ENCODE data around the gene KCNG1.

The KCNG1 gene

GRCh38 chr20:51010932-51011331 is 12.0 kb downstream of the KCNG1 start:
- POLR2A ChIA-PET: no interaction called here
- H3K27ac ChIP-seq (ENCODE audit: extremely low read depth, low read depth, low read length): no peak overlapping the region
- CTCF ChIA-PET: interaction anchor here (0.7 kb wide), 1 partner anchor 23 kb away, joined by 3 read pairs; no protein-coding TSS in a partner anchor

GRCh38 chr20:51010043-51010365 is 12.9 kb downstream of the KCNG1 start:
- no peaks in the 10 kb centered on the region for H3K4me1 ChIP-seq (ENCODE audit: control insufficient read depth, insufficient read depth, low read length)
- POLR2A ChIA-PET: no interaction called here
- H3K36me3 ChIP-seq (ENCODE audit: control insufficient read depth in 2 of 2, insufficient read depth in 1 of 2, low read length in 2 of 2): peaks cover 0 to 32% of the 10 kb centered on the region in 2 experiments; a peak in 1 of 3 replicates
- no peak overlapping the region for H3K4me3 ChIP-seq (ENCODE audit: low read depth, low read length)
- no peaks in the 10 kb centered on the region for H3K9me3 ChIP-seq (ENCODE audit: control insufficient read depth, insufficient read depth, low read depth, low read length)
- H3K27ac ChIP-seq (ENCODE audit: extremely low read depth, low read depth, low read length): no peak overlapping the region
- TF ChIP-seq KLF8 (tag by site-specific recombination; IDR thresholded peaks at IDR 0.05) (no peak), HIC1 (tag by site-specific recombination; IDR thresholded peaks at IDR 0.05) (no peak), ZNF404 (tag by site-specific recombination; IDR thresholded peaks at IDR 0.05) (no peak)
- CTCF ChIA-PET: no interaction called here

More at GRCh38 chr20:51010932-51011331, 12.0 kb downstream of the KCNG1 start:
- H3K36me3 ChIP-seq (ENCODE audit: control insufficient read depth in 2 of 2, insufficient read depth in 1 of 2, low read length in 2 of 2): peaks cover 0 to 23% of the 10 kb centered on the region in 2 experiments; a peak in 1 of 3 replicates
- H3K4me3 ChIP-seq (ENCODE audit: low read depth, low read length): no peak overlapping the region
- H3K4me1 ChIP-seq (ENCODE audit: control insufficient read depth, insufficient read depth, low read length): no peaks in the 10 kb centered on the region
- TF ChIP-seq ZNF514 (tag by site-specific recombination; IDR thresholded peaks at IDR 0.05) (no peak), ZNF157 (tag by site-specific recombination; IDR thresholded peaks at IDR 0.05) (no peak), ZNF202 (tag by site-specific recombination; IDR thresholded peaks at IDR 0.05; ENCODE audit: borderline replicate concordance) (no peak), ZBTB26 (tag by site-specific recombination; optimal IDR thresholded peaks at IDR 0.05) (no peak)
- H3K9me3 ChIP-seq (ENCODE audit: control insufficient read depth, insufficient read depth, low read depth, low read length): no peaks in the 10 kb centered on the region

GRCh38 chr20:51009303-51010042 is 13.4 kb downstream of the KCNG1 start:
- Histone ChIP-seq H3K9me3 (ENCODE audit: control insufficient read depth, insufficient read depth, low read depth, low read length) (no peaks in the 10 kb centered on the region), H3K27ac (ENCODE audit: extremely low read depth, low read depth, low read length) (no peak overlapping the region), H3K36me3 (ENCODE audit: control insufficient read depth in 2 of 2, insufficient read depth in 1 of 2, low read length in 2 of 2) (peaks cover 0 to 35% of the 10 kb centered on the region in 2 experiments; a peak in 1 of 3 replicates), H3K4me1 (ENCODE audit: control insufficient read depth, insufficient read depth, low read length) (no peaks in the 10 kb centered on the region), H3K4me3 (ENCODE audit: low read depth, low read length) (no peak overlapping the region)
- ChIA-PET CTCF (no interaction called here), POLR2A (no interaction called here)
- TF ChIP-seq PRDM10 (tag by site-specific recombination; IDR thresholded peaks at IDR 0.05) (no peak), ZNF529 (tag by site-specific recombination; IDR thresholded peaks at IDR 0.05; ENCODE audit: insufficient replicate concordance) (no peak), ZNF362 (tag by site-specific recombination; IDR thresholded peaks at IDR 0.05) (no peak), ZNF26 (tag by site-specific recombination; IDR thresholded peaks at IDR 0.05) (no peak), ZNF394 (tag by site-specific recombination; IDR thresholded peaks at IDR 0.05; ENCODE audit: borderline replicate concordance) (no peak), ZNF701 (tag by site-specific recombination; IDR thresholded peaks at IDR 0.05) (no peak), INSM2 (tag by site-specific recombination; IDR thresholded peaks at IDR 0.05) (no peak), PRDM1 (tag by site-specific recombination; IDR thresholded peaks at IDR 0.05) (no peak), HIC1 (tag by site-specific recombination; IDR thresholded peaks at IDR 0.05) (no peak)
